OCI-LY7 (cell line): Measurements from ENCODE around the gene COL6A5. TPM values are rescaled to one million over a fixed set of nuclear protein-coding genes. Genes with fewer than 3 reads are reported as not detected.
A peak's percentile ranks its signal among the peaks of the same experiment; 100 is the strongest.

Experiments used
- BruUV-seq: library from RNA; stranded (reverse); fragments of 400-500 nt; replicated peaks from 2 replicates; lab custom pipeline; 2021; lab: Mats Ljungman, UMichigan
- CTCF ChIA-PET: fragments of 300-600 bp; sonication (Branson Sonifier 250); formaldehyde crosslinking; loops from one replicate; lab custom pipeline; 2022; ENCODE audit warnings: antibody characterized with exemption; ENCODE audit not compliant: unreplicated experiment; lab: Charles Lee
- POLR2A ChIA-PET: fragments of 300-600 bp; sonication (Branson Sonifier 250); formaldehyde crosslinking; loops from one replicate; lab custom pipeline; 2022; ENCODE audit warnings: antibody characterized with exemption; lab: Charles Lee
- DNase-seq: peaks from one replicate; pipeline ENCODE4 v3.0.0-alpha.2; 2015; ENCODE audit warnings: low spot score
- H2AFZ ChIP-seq: fragments of 200-600 bp; sonication (generic), shearing (Covaris generic); 2 replicates; pipeline ENCODE4 v1.6.1; 2014; ENCODE audit warnings: mild to moderate bottlenecking, antibody characterized with exemption, low read length, moderate library complexity
- H3K27ac ChIP-seq: fragments of 200-600 bp; sonication (generic); 2 replicates; pipeline ENCODE4 v1.5.1; 2014; ENCODE audit warnings: mixed run types, low read depth, mild to moderate bottlenecking, moderate library complexity, low read length, inconsistent platforms; ENCODE audit not compliant: poor library complexity, severe bottlenecking
- H3K36me3 ChIP-seq: fragments of 200-600 bp; sonication (generic); 2 replicates; pipeline ENCODE4 v1.6.1; 2014; ENCODE audit warnings: mild to moderate bottlenecking, antibody characterized with exemption, low read length, moderate library complexity, mixed read lengths; ENCODE audit not compliant: insufficient read depth
- H3K4me1 ChIP-seq: fragments of 200-600 bp; sonication (generic); 2 replicates; pipeline ENCODE4 v1.5.1; 2014; ENCODE audit warnings: mild to moderate bottlenecking, low read length; ENCODE audit not compliant: insufficient read depth, poor library complexity, severe bottlenecking
- H3K4me2 ChIP-seq: fragments of 200-600 bp; sonication (generic); 2 replicates; pipeline ENCODE4 v1.6.1; 2014; ENCODE audit warnings: mild to moderate bottlenecking, low read length
- H3K4me3 ChIP-seq: fragments of 200-600 bp; sonication (generic); 2 replicates; pipeline ENCODE4 v1.5.1; 2014; ENCODE audit warnings: mild to moderate bottlenecking, low read depth, low read length; ENCODE audit not compliant: poor library complexity, severe bottlenecking
- H3K79me2 ChIP-seq: fragments of 200-600 bp; sonication (generic); 2 replicates; pipeline ENCODE4 v1.6.1; 2016; ENCODE audit warnings: low read depth, mild to moderate bottlenecking, low read length, moderate library complexity, mixed read lengths; ENCODE audit not compliant: insufficient read depth
- H3K9me2 ChIP-seq: fragments of 200-600 bp; sonication (generic); 2 replicates; pipeline ENCODE4 v1.6.1; 2016; ENCODE audit warnings: mild to moderate bottlenecking, low read length, mixed read lengths; ENCODE audit not compliant: insufficient read depth
- H3K9me3 ChIP-seq: fragments of 200-600 bp; sonication (generic); 2 replicates; pipeline ENCODE4 v1.6.1; 2014; ENCODE audit warnings: mild to moderate bottlenecking, mixed run types, low read length, mixed read lengths
- H4K20me1 ChIP-seq: fragments of 200-600 bp; sonication (generic); 2 replicates; pipeline ENCODE4 v1.6.1; 2014; ENCODE audit warnings: mild to moderate bottlenecking, antibody characterized with exemption, low read length, moderate library complexity, mixed read lengths; ENCODE audit not compliant: insufficient read depth
- CTCF ChIP-seq: fragments of 200-600 bp; sonication (generic); conservative IDR thresholded peaks from 2 replicates; pipeline ENCODE4 v1.5.1; 2014; ENCODE audit warnings: mild to moderate bottlenecking, antibody characterized with exemption, low read length, moderate library complexity, mixed read lengths
- EZH2phosphoT487 ChIP-seq: fragments of 200-600 bp; sonication (generic); IDR thresholded peaks from 2 replicates; pipeline ENCODE4 v1.6.1; 2018; ENCODE audit warnings: low read depth, borderline replicate concordance, mild to moderate bottlenecking, mixed run types, antibody characterized with exemption, low read length, moderate library complexity, mixed read lengths
- intact Hi-C: fragments of 100-400 bp; cut with micrococcal nuclease; formaldehyde crosslinking; loops from one replicate; pipeline ENCODE4 v1.10.0; 2022; ENCODE audit not compliant: unreplicated experiment
- total RNA-seq, 2 experiments: library from RNA; depleted of rRNA in 1 of 2; stranded (reverse); fragments of >200 nt in 1 of 2; shearing (Covaris generic) in 1 of 2; gene quantifications; 2 replicates each; pipeline ENCODE4 v1.2.3, GENCODE V29; 2014 to 2022

COL6A5 gene
- total RNA-seq, 2 experiments from 2014 or later = not detected

GRCh38 chr3:130411320-130411719 is 65.8 kb downstream of the COL6A5 start:
- no peak overlapping the region for H3K4me3 ChIP-seq
- no peak for DNase-seq
- no peak overlapping the region for H3K27ac ChIP-seq
- H3K36me3 ChIP-seq = no peaks in the 10 kb centered on the region
- ChIA-PET POLR2A (interaction anchor here (0.6 to 1.0 kb wide), 2 partner anchors 9 to 71 kb away, joined by 3 read pairs; no protein-coding TSS in a partner anchor), CTCF (no interaction called here)
- TF ChIP-seq CTCF (no peak), EZH2phosphoT487 (no peak)
- peaks cover 9% of the 10 kb centered on the region for H3K4me1 ChIP-seq
- no peaks in the 10 kb centered on the region for H3K9me2 ChIP-seq
- no peak overlapping the region for H2AFZ ChIP-seq
- no peaks in the 10 kb centered on the region for H4K20me1 ChIP-seq
- H3K9me3 ChIP-seq = no peaks in the 10 kb centered on the region
- no peaks in the 10 kb centered on the region for H3K79me2 ChIP-seq
- no TSS peak for BruUV-seq
- intact Hi-C loops = no loop called here
- no peak overlapping the region for H3K4me2 ChIP-seq

- CTCF ChIA-PET = no interaction called here
- no peak for DNase-seq
- Histone ChIP-seq H2AFZ (no peak overlapping the region), H3K9me2 (no peaks in the 10 kb centered on the region), H3K4me1 (peaks cover 9% of the 10 kb centered on the region), H3K4me3 (no peak overlapping the region), H3K36me3 (no peaks in the 10 kb centered on the region), H3K27ac (no peak overlapping the region), H3K9me3 (no peaks in the 10 kb centered on the region), H4K20me1 (no peaks in the 10 kb centered on the region), H3K4me2 (no peak overlapping the region), H3K79me2 (no peaks in the 10 kb centered on the region)
- no TSS peak for BruUV-seq
- intact Hi-C loops = no loop called here
- no peak for TF ChIP-seq EZH2phosphoT487
- no peak for TF ChIP-seq CTCF
- POLR2A ChIA-PET = interaction anchor here (0.6 kb wide), 1 partner anchor 1660 kb away, joined by 3 read pairs; no protein-coding TSS in a partner anchor
These were observed 67.6 kb downstream of the COL6A5 start for GRCh38 chr3:130412991-130413560.

GRCh38 chr3:130414457-130414856 is 69.0 kb downstream of the COL6A5 start:
- H3K27ac ChIP-seq = no peak overlapping the region
- no peaks in the 10 kb centered on the region for H4K20me1 ChIP-seq
- peak; percentile 21 for DNase-seq
- CTCF ChIA-PET = no interaction called here
- H3K4me1 ChIP-seq = peaks cover 9% of the 10 kb centered on the region
- POLR2A ChIA-PET = interaction anchor here (0.5 kb wide), 1 partner anchor 114 kb away, joined by 4 read pairs; no protein-coding TSS in a partner anchor
- BruUV-seq = no TSS peak
- H3K9me3 ChIP-seq = no peaks in the 10 kb centered on the region
- intact Hi-C loops = no loop called here
- H3K79me2 ChIP-seq = no peaks in the 10 kb centered on the region
- H3K9me2 ChIP-seq = no peaks in the 10 kb centered on the region
- H2AFZ ChIP-seq = peak overlapping the region; percentile 11; the same call in 1 of the 2 replicates
- TF ChIP-seq EZH2phosphoT487 (no peak), CTCF (no peak)
- no peak overlapping the region for H3K4me3 ChIP-seq
- no peak overlapping the region for H3K4me2 ChIP-seq
- no peaks in the 10 kb centered on the region for H3K36me3 ChIP-seq
